ENCODE data around the gene PSMA1.

GRCh38 chr11:14552089-14552488 lies 31.9 kb upstream of the PSMA1 start:
- TF ChIP-seq JUND (CRISPR knock-in tag; IDR thresholded peaks at IDR 0.05) (no peak), ZNF12 (CRISPR knock-in tag; IDR thresholded peaks at IDR 0.05) (no peak), ZNF639 (CRISPR knock-in tag; conservative IDR thresholded peaks at IDR 0.05) (no peak), PHF5A (CRISPR knock-in tag; IDR thresholded peaks at IDR 0.05; ENCODE audit: low read depth, unreplicated experiment) (no peak)
